GM23338 (cell line): ENCODE measurements around the gene ZNF277. TPM values are rescaled to one million over a fixed set of nuclear protein-coding genes. Genes with fewer than 3 reads are reported as not detected.

Experiments
- ATAC-seq: fragments of 200-7000 bp; cut with Tn5 transposase; 3 replicates; pipeline ENCODE4 v1.9.1; 2020
- DNase-seq: peaks from one replicate; pipeline ENCODE4 v3.0.0-alpha.2; 2015; ENCODE audit warnings: low spot score
- H2AFZ ChIP-seq: fragments of 200-600 bp; sonication (generic); 2 replicates; pipeline ENCODE4 v1.8.0; 2016; ENCODE audit warnings: antibody characterized with exemption, mild to moderate bottlenecking, moderate library complexity
- H3F3A ChIP-seq: fragments of 200-600 bp; sonication (generic); replicated peaks from 2 replicates; pipeline ENCODE4 v1.8.0; 2017; ENCODE audit warnings: antibody characterized with exemption, mixed run types, low read depth
- H3K27ac ChIP-seq: fragments of 200-600 bp; sonication (generic); 2 replicates; pipeline ENCODE4 v1.6.1; 2016; ENCODE audit warnings: low read depth
- H3K27me3 ChIP-seq: fragments of 200-600 bp; sonication (generic); 2 replicates; pipeline ENCODE4 v1.8.0; 2016; ENCODE audit warnings: mild to moderate bottlenecking, mixed run types, moderate library complexity; ENCODE audit not compliant: insufficient read depth
- H3K36me3 ChIP-seq: fragments of 200-600 bp; sonication (generic); 2 replicates; pipeline ENCODE4 v1.8.0; 2016; ENCODE audit warnings: mild to moderate bottlenecking; ENCODE audit not compliant: insufficient read depth
- H3K4me1 ChIP-seq: fragments of 200-600 bp; sonication (generic); 2 replicates; pipeline ENCODE4 v1.8.0; 2016; ENCODE audit warnings: mild to moderate bottlenecking, moderate library complexity; ENCODE audit not compliant: insufficient read depth
- H3K4me2 ChIP-seq: fragments of 200-600 bp; sonication (generic); 2 replicates; pipeline ENCODE4 v1.7.1; 2017; ENCODE audit warnings: mixed run types
- H3K4me3 ChIP-seq: fragments of 200-600 bp; sonication (generic); 2 replicates; pipeline ENCODE4 v1.6.1; 2016; ENCODE audit warnings: mixed run types
- H3K79me2 ChIP-seq: fragments of 200-600 bp; sonication (generic); replicated peaks from 2 replicates; pipeline ENCODE4 v1.8.0; 2017; ENCODE audit warnings: mild to moderate bottlenecking; ENCODE audit not compliant: insufficient read depth
- H3K9me2 ChIP-seq: fragments of 200-600 bp; sonication (generic); 2 replicates; pipeline ENCODE4 v1.8.0; 2017; ENCODE audit not compliant: insufficient read depth
- H4K20me1 ChIP-seq: fragments of 200-600 bp; sonication (generic); replicated peaks from 2 replicates; pipeline ENCODE4 v1.8.0; 2017; ENCODE audit warnings: mild to moderate bottlenecking; ENCODE audit not compliant: insufficient read depth
- H3K27ac Mint-ChIP-seq: 2 replicates; pipeline ENCODE4 v1.8.0; 2020; ENCODE audit warnings: inconsistent platforms, mild to moderate bottlenecking, moderate library complexity, mixed read lengths
- H3K27me3 Mint-ChIP-seq: 3 replicates; pipeline ENCODE4 v1.8.0; 2022; ENCODE audit warnings: low read depth, mild to moderate bottlenecking, moderate library complexity, mixed read lengths, inconsistent platforms; ENCODE audit not compliant: insufficient read depth, poor library complexity
- H3K36me3 Mint-ChIP-seq: 3 replicates; pipeline ENCODE4 v1.8.0; 2021; ENCODE audit warnings: low read depth, mild to moderate bottlenecking, inconsistent platforms, moderate library complexity, mixed read lengths
- H3K4me1 Mint-ChIP-seq: 3 replicates; pipeline ENCODE4 v1.8.0; 2020; ENCODE audit warnings: mild to moderate bottlenecking, inconsistent platforms, mixed read lengths
- H3K4me3 Mint-ChIP-seq: 3 replicates; pipeline ENCODE4 v1.8.0; 2021; ENCODE audit warnings: moderate library complexity, mild to moderate bottlenecking, inconsistent platforms, mixed read lengths
- H3K9me3 Mint-ChIP-seq: 3 replicates; pipeline ENCODE4 v1.8.0; 2020; ENCODE audit warnings: moderate library complexity, mild to moderate bottlenecking, inconsistent platforms, mixed read lengths
- CREB1 ChIP-seq: fragments of 250-450 bp; sonication (Bioruptor Pico); IDR thresholded peaks from 2 replicates; pipeline ENCODE4 v1.5.0; 2020; ENCODE audit warnings: low read depth, mild to moderate bottlenecking, moderate library complexity
- CTCF ChIP-seq, 2 experiments: fragments of 200-600 bp in 1 of 2; sonication (generic) in 1 of 2; conservative IDR thresholded peaks; 2 replicates each; pipeline versions ENCODE4 v1.5.1 to v1.6.1; 2016 to 2017; ENCODE audit warnings: antibody characterized with exemption in 2 of 2, low read depth in 2 of 2, mild to moderate bottlenecking in 2 of 2, moderate library complexity in 1 of 2
- ETS1 ChIP-seq: IDR thresholded peaks from 2 replicates; pipeline ENCODE4 v1.6.1; 2016; ENCODE audit warnings: antibody characterized with exemption
- EZH2 ChIP-seq: fragments of 200-600 bp; sonication (generic); IDR thresholded peaks from one replicate; pipeline ENCODE4 v1.8.0; 2017; ENCODE audit warnings: antibody characterized with exemption, mild to moderate bottlenecking, low read depth; ENCODE audit not compliant: unreplicated experiment
- EZH2phosphoT487 ChIP-seq: fragments of 200-600 bp; sonication (generic); IDR thresholded peaks from one replicate; pipeline ENCODE4 v1.8.1; 2018; ENCODE audit warnings: antibody characterized with exemption; ENCODE audit not compliant: unreplicated experiment
- JUNB ChIP-seq: IDR thresholded peaks from one replicate; pipeline ENCODE4 v1.6.1; 2016; ENCODE audit warnings: antibody characterized with exemption; ENCODE audit not compliant: unreplicated experiment
- NANOG ChIP-seq: IDR thresholded peaks from 2 replicates; pipeline ENCODE4 v1.6.1; 2016; ENCODE audit warnings: antibody characterized with exemption, borderline replicate concordance
- POLR2AphosphoS5 ChIP-seq: IDR thresholded peaks from 2 replicates; pipeline ENCODE4 v1.6.1; 2016; ENCODE audit warnings: antibody characterized with exemption, low read depth
- REST ChIP-seq: IDR thresholded peaks from one replicate; pipeline ENCODE4 v1.6.1; 2018; ENCODE audit warnings: antibody characterized with exemption; ENCODE audit not compliant: unreplicated experiment
- STAT1 ChIP-seq: IDR thresholded peaks from one replicate; pipeline ENCODE4 v1.6.1; 2016; ENCODE audit warnings: antibody characterized with exemption; ENCODE audit not compliant: unreplicated experiment
- ZNF114 ChIP-seq: fragments of 250-450 bp; sonication (Bioruptor Pico); IDR thresholded peaks from 2 replicates; pipeline ENCODE4 v1.5.0; 2020; ENCODE audit warnings: mild to moderate bottlenecking, moderate library complexity
- ZNF331 ChIP-seq: fragments of 250-450 bp; sonication (Bioruptor Pico); IDR thresholded peaks from 2 replicates; pipeline ENCODE4 v1.5.0; 2020; ENCODE audit warnings: low read depth, mild to moderate bottlenecking, moderate library complexity
- ZNF462 ChIP-seq: fragments of 250-450 bp; sonication (Bioruptor Pico); IDR thresholded peaks from 2 replicates; pipeline ENCODE4 v1.5.0; 2020; ENCODE audit warnings: mild to moderate bottlenecking, moderate library complexity
- polyA plus RNA-seq: library from polyadenylated mRNA; unstranded; fragments of >200 nt; fragmentation: Nextera tagmentation; extraction: Ambion mirVana; gene quantifications from 2 replicates; pipeline ENCODE4 v1.2.1, GENCODE V29; 2016
- total RNA-seq: library from RNA; depleted of rRNA; stranded (reverse); fragments of >200 nt; shearing (Covaris generic); gene quantifications from 2 replicates; pipeline ENCODE4 v1.2.3, GENCODE V29; 2014

The ZNF277 gene
- total and polyA plus RNA-seq, 2 experiments from 2014 or later: 25.4 to 28.9 TPM

- Mint-ChIP-seq H3K36me3 (no peaks in the 10 kb centered on the region), H3K27me3 (no peaks in the 10 kb centered on the region), H3K4me3 (no peak overlapping the region), H3K27ac (no peak overlapping the region), H3K4me1 (no peaks in the 10 kb centered on the region), H3K9me3 (no peaks in the 10 kb centered on the region; the same call in 2 of the 3 replicates)
- no peak for TF ChIP-seq ETS1
- no peak for TF ChIP-seq REST
- no peak for TF ChIP-seq EZH2phosphoT487
- no peak for TF ChIP-seq EZH2
- no peak for TF ChIP-seq POLR2AphosphoS5
- no peak for TF ChIP-seq ZNF114
- no peak for TF ChIP-seq ZNF331 (CRISPR knock-in tag)
- no peak for TF ChIP-seq CREB1 (CRISPR knock-in tag)
- no peak for TF ChIP-seq ZNF462 (CRISPR knock-in tag)
- TF ChIP-seq CTCF (conservative IDR thresholded peaks at IDR 0.05; ENCODE audit: low read depth in 2 of 2): no peak
- no peak for TF ChIP-seq NANOG
- no peak for TF ChIP-seq JUNB
- TF ChIP-seq STAT1: no peak
- Histone ChIP-seq H4K20me1 (no peaks in the 10 kb centered on the region), H3K36me3 (no peaks in the 10 kb centered on the region), H3K4me3 (no peak overlapping the region), H2AFZ (0 out of 2 replicates have a peak overlapping the region, but pooled peaks have one; percentile 48), H3K9me2 (no peaks in the 10 kb centered on the region), H3K79me2 (no peaks in the 10 kb centered on the region), H3F3A (no peaks in the 10 kb centered on the region), H3K4me1 (no peaks in the 10 kb centered on the region), H3K27ac (no peak overlapping the region), H3K27me3 (no peaks in the 10 kb centered on the region), H3K4me2 (no peak overlapping the region)
- no peak for ATAC-seq
- no peak for DNase-seq
These were observed 171.1 kb downstream of the ZNF277 start for GRCh38 chr7:112377593-112377992.
